Esophagus squamous epithelium (tissue), 4 donors: Measurements from ENCODE around the gene PARD3B.

Experiments used
- POLR2A ChIP-seq, 4 donors: fragments of 450-650 bp; IDR thresholded peaks; one replicate each; pipeline ENCODE4 v1.6.1; 2017; ENCODE audit warnings: antibody characterized with exemption in 4 of 4, mild to moderate bottlenecking in 4 of 4, moderate library complexity in 3 of 4
- TF ChIP-seq, protein P1 (sequence below), 6 experiments: fragments of 450-650 bp in 4 of 6; fragments of 200-600 bp in 2 of 6; sonication (generic) in 2 of 6; IDR thresholded peaks; one replicate each; pipeline ENCODE4 v1.5.1; 2016 to 2019; ENCODE audit warnings: antibody characterized with exemption in 6 of 6, mild to moderate bottlenecking in 4 of 6, moderate library complexity in 4 of 6

DNA sequence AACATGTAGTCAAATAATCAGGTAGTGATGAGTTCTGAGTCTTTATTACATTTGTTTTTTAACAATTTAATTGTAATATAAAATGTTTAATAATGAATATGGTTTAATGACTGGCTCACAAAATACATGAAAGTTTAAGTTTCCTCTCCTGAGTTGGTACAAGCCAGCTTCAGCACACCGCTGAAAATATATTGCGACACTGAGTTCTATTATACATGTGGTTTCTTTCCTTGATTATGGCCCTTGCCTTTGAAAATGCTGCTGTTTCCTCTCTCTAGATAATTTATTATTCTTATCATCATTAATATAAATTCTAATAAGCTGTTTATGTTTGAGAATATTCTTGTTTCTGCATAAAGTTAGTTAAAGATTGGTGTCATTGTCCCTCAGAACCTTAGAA is 249.3 kb downstream of the PARD3B start:
- TF ChIP-seq, protein P1, sequence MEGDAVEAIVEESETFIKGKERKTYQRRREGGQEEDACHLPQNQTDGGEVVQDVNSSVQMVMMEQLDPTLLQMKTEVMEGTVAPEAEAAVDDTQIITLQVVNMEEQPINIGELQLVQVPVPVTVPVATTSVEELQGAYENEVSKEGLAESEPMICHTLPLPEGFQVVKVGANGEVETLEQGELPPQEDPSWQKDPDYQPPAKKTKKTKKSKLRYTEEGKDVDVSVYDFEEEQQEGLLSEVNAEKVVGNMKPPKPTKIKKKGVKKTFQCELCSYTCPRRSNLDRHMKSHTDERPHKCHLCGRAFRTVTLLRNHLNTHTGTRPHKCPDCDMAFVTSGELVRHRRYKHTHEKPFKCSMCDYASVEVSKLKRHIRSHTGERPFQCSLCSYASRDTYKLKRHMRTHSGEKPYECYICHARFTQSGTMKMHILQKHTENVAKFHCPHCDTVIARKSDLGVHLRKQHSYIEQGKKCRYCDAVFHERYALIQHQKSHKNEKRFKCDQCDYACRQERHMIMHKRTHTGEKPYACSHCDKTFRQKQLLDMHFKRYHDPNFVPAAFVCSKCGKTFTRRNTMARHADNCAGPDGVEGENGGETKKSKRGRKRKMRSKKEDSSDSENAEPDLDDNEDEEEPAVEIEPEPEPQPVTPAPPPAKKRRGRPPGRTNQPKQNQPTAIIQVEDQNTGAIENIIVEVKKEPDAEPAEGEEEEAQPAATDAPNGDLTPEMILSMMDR (IDR thresholded peaks at IDR 0.05): no peak
- no peak for TF ChIP-seq POLR2A (IDR thresholded peaks at IDR 0.05)
